HG03097 (cell line): ENCODE results near the gene MTUS2.

ENCODE experiments used
- ATAC-seq: cut with Tn5 transposase; IDR thresholded peaks from one replicate; pipeline ENCODE4 v1.9.1; 2021; ENCODE audit not compliant: unreplicated experiment, low FRiP score

Gene MTUS2

GRCh38 chr13:29465741-29466293 is 645.7 kb downstream of the MTUS2 start:
- no peak for ATAC-seq

GRCh38 chr13:29471551-29471950 is 651.4 kb downstream of the MTUS2 start:
- no peak for ATAC-seq

- ATAC-seq = no peak
These were observed 652.3 kb downstream of the MTUS2 start for GRCh38 chr13:29472332-29472961.

GRCh38 chr13:29473166-29473565 is 653.0 kb downstream of the MTUS2 start:
- no peak for ATAC-seq

GRCh38 chr13:29474991-29475390 is 654.9 kb downstream of the MTUS2 start:
- ATAC-seq = no peak

GRCh38 chr13:29476046-29476445 is 655.9 kb downstream of the MTUS2 start:
- ATAC-seq = no peak

- no peak for ATAC-seq
These were observed 659.8 kb downstream of the MTUS2 start for GRCh38 chr13:29479716-29480492.

GRCh38 chr13:29480893-29481525 is 660.9 kb downstream of the MTUS2 start:
- no peak for ATAC-seq

- ATAC-seq = no peak
These were observed 661.5 kb downstream of the MTUS2 start for GRCh38 chr13:29481603-29482002.

GRCh38 chr13:29482504-29482903 is 662.4 kb downstream of the MTUS2 start:
- no peak for ATAC-seq

- ATAC-seq = no peak
These were observed 663.1 kb downstream of the MTUS2 start for GRCh38 chr13:29483211-29483610.

- ATAC-seq = no peak
These were observed 663.5 kb downstream of the MTUS2 start for GRCh38 chr13:29483623-29484022.

GRCh38 chr13:29484236-29484635 is 664.1 kb downstream of the MTUS2 start:
- ATAC-seq = no peak

- no peak for ATAC-seq
These were observed 664.7 kb downstream of the MTUS2 start for GRCh38 chr13:29484796-29485195.

- ATAC-seq = no peak
These were observed 666.4 kb downstream of the MTUS2 start for GRCh38 chr13:29486551-29486950.

- no peak for ATAC-seq
These were observed 667.6 kb downstream of the MTUS2 start for GRCh38 chr13:29487466-29488454.

- ATAC-seq = no peak
These were observed 669.8 kb downstream of the MTUS2 start for GRCh38 chr13:29489650-29490560.

- ATAC-seq = no peak
These were observed 670.4 kb downstream of the MTUS2 start for GRCh38 chr13:29490561-29490885.

GRCh38 chr13:29491248-29491647 is 671.1 kb downstream of the MTUS2 start:
- ATAC-seq = no peak
